Tibial nerve (tissue), 4 donors: ENCODE results near the gene SLC4A11. TPM values are rescaled to one million over a fixed set of nuclear protein-coding genes. Genes with fewer than 3 reads are reported as not detected.
A peak's percentile ranks its signal among the peaks of the same experiment; 100 is the strongest.

Experiments used
- DNase-seq, 2 donors: peaks; one replicate each; pipeline ENCODE4 v3.0.0-alpha.2; 2019; ENCODE audit warnings: low spot score in 2 of 2
- H3K27ac ChIP-seq, 4 donors: fragments of 200-600 bp; sonication (generic) in 3 of 4; one replicate each; pipeline ENCODE4 v1.5.1; 2017 to 2019; ENCODE audit warnings: mild to moderate bottlenecking in 1 of 4
- H3K27me3 ChIP-seq, 2 donors: fragments of 200-600 bp; sonication (generic) in 1 of 2; one replicate each; pipeline versions ENCODE4 v1.5.1 to v1.6.0; 2017 to 2019
- H3K36me3 ChIP-seq, 3 donors: fragments of 200-600 bp; sonication (generic); one replicate each; pipeline ENCODE4 v1.5.1; 2018 to 2019
- H3K4me1 ChIP-seq, 4 donors: fragments of 200-600 bp; sonication (generic) in 3 of 4; one replicate each; pipeline ENCODE4 v1.5.1; 2017 to 2019
- H3K4me3 ChIP-seq, 4 donors: fragments of 200-600 bp; sonication (generic) in 3 of 4; one replicate each; pipeline ENCODE4 v1.5.1; 2017 to 2019; ENCODE audit warnings: mild to moderate bottlenecking in 1 of 4, moderate library complexity in 1 of 4
- H3K9me3 ChIP-seq, 4 donors: fragments of 200-600 bp; sonication (generic) in 3 of 4; one replicate each; pipeline ENCODE4 v1.5.1; 2017 to 2019
- CTCF ChIP-seq, 5 experiments: fragments of 200-600 bp in 3 of 5; fragments of 450-650 bp in 2 of 5; sonication (generic) in 3 of 5; IDR thresholded peaks; one replicate each; pipeline ENCODE4 v1.5.1; 2016 to 2019; ENCODE audit warnings: antibody characterized with exemption in 5 of 5, mild to moderate bottlenecking in 3 of 5, moderate library complexity in 2 of 5
- EP300 ChIP-seq, 2 donors: sonication (generic); formaldehyde crosslinking; IDR thresholded peaks; one replicate each; pipeline ENCODE4 v1.6.1; 2017; ENCODE audit warnings: antibody characterized with exemption in 2 of 2, mild to moderate bottlenecking in 1 of 2
- POLR2A ChIP-seq, 2 donors: fragments of 450-650 bp; IDR thresholded peaks; one replicate each; pipeline ENCODE4 v1.6.1; 2017; ENCODE audit warnings: antibody characterized with exemption in 2 of 2, mild to moderate bottlenecking in 2 of 2, moderate library complexity in 2 of 2
- WGBS, 2 donors: methylation state at CpG; one replicate each; pipeline ENCODE4 v1.1.5; 2018; 5-methylcytosine and 5-hydroxymethylcytosine counted together
- total RNA-seq, 4 donors: library from RNA; depleted of rRNA; stranded (reverse); fragments of >200 nt; gene quantifications; one replicate each; pipeline ENCODE4 v1.1.0, GENCODE V29; 2016

The SLC4A11 gene
- total RNA-seq, 4 donors from 2014 or later: 0.21 to 0.78 TPM; not detected in 2

GRCh38 chr20:3242172-3242692 is 3.2 kb upstream of the SLC4A11 start:
- DNase-seq: no peak
- TF ChIP-seq CTCF (IDR thresholded peaks at IDR 0.05) (no peak), EP300 (IDR thresholded peaks at IDR 0.05) (no peak), POLR2A (IDR thresholded peaks at IDR 0.05) (no peak)
- Histone ChIP-seq H3K4me3 (no peak overlapping the region), H3K4me1 (peaks cover 0 to 26% (median 17%) of the 10 kb centered on the region in 4 donors), H3K36me3 (no peaks in the 10 kb centered on the region), H3K9me3 (no peaks in the 10 kb centered on the region), H3K27me3 (peaks cover 0 to 44% of the 10 kb centered on the region in 2 donors), H3K27ac (no peak overlapping the region)
- 65 to 67% methylated on average over 6 of the region's 6 CpGs for WGBS, 2 donors

- no peak for DNase-seq
- TF ChIP-seq CTCF (IDR thresholded peaks at IDR 0.05) (no peak), POLR2A (IDR thresholded peaks at IDR 0.05) (no peak), EP300 (IDR thresholded peaks at IDR 0.05) (no peak)
- no peaks in the 10 kb centered on the region for H3K36me3 ChIP-seq
- H3K27ac ChIP-seq: no peak overlapping the region
- H3K4me1 ChIP-seq: peaks cover 0 to 26% (median 17%) of the 10 kb centered on the region in 4 donors
- peaks cover 0 to 58% of the 10 kb centered on the region in 2 donors for H3K27me3 ChIP-seq
- WGBS, 2 donors: 81 to 84% methylated on average over 14 to 15 of the region's 15 CpGs
- no peaks in the 10 kb centered on the region for H3K9me3 ChIP-seq
- no peak overlapping the region for H3K4me3 ChIP-seq
These were observed 1.9 kb upstream of the SLC4A11 start for GRCh38 chr20:3240776-3241363.

GRCh38 chr20:3239867-3240775 is 1.1 kb upstream of the SLC4A11 start:
- WGBS, 2 donors: 18 to 22% methylated on average over 38 to 54 of the region's 54 CpGs
- TF ChIP-seq POLR2A (IDR thresholded peaks at IDR 0.05): no peak
- TF ChIP-seq CTCF (IDR thresholded peaks at IDR 0.05): no peak
- no peak for TF ChIP-seq EP300 (IDR thresholded peaks at IDR 0.05)
- H3K27me3 ChIP-seq: peaks cover 0 to 65% of the 10 kb centered on the region in 2 donors

GRCh38 chr20:3238616-3239025 is 369 bp downstream of the SLC4A11 start:
- WGBS, 2 donors: 0% methylated on average over 3 to 15 of the region's 48 CpGs
- peak overlapping the region; percentile 41 to 66 (median 49) for H3K4me3 ChIP-seq
- DNase-seq: no peak
- H3K27me3 ChIP-seq: peaks cover 0 to 74% of the 10 kb centered on the region in 2 donors
- H3K27ac ChIP-seq: no peak overlapping the region
- H3K4me1 ChIP-seq: peaks cover 0 to 26% (median 17%) of the 10 kb centered on the region in 4 donors
- H3K36me3 ChIP-seq: no peaks in the 10 kb centered on the region
- no peaks in the 10 kb centered on the region for H3K9me3 ChIP-seq
- no peak for TF ChIP-seq CTCF (IDR thresholded peaks at IDR 0.05)
- TF ChIP-seq EP300 (IDR thresholded peaks at IDR 0.05): no peak
- TF ChIP-seq POLR2A (IDR thresholded peaks at IDR 0.05): no peak

More at GRCh38 chr20:3239867-3240775, 1.1 kb upstream of the SLC4A11 start:
- Histone ChIP-seq H3K4me1 (peaks cover 0 to 26% (median 17%) of the 10 kb centered on the region in 4 donors), H3K27ac (no peak overlapping the region), H3K36me3 (no peaks in the 10 kb centered on the region), H3K9me3 (no peaks in the 10 kb centered on the region), H3K4me3 (peak overlapping the region; percentile 41 to 66 (median 49))
- DNase-seq: no peak
